ENCODE results near the gene PIAS1.

Gene PIAS1

DNA sequence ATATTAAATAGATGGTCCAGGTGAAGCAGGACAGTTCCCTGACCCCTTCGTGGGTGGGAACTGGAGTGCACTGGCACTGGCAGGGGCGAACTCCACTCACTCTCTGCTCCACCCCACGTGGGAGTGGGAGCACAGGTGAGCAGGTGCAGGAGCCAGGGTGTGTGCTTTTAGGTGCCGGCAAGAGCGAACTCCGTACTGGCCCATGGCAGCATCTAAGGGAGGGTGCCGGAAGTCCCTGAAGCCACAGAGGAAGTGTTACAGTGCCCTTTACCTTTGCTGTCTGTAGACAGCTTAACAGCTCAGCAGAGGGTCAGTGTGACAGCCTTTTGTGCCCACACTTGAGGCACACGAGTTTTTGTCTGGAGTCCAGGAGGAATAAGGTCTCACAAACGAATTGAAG is 26.7 kb upstream of the PIAS1 start:
- TF ChIP-seq, protein P1, sequence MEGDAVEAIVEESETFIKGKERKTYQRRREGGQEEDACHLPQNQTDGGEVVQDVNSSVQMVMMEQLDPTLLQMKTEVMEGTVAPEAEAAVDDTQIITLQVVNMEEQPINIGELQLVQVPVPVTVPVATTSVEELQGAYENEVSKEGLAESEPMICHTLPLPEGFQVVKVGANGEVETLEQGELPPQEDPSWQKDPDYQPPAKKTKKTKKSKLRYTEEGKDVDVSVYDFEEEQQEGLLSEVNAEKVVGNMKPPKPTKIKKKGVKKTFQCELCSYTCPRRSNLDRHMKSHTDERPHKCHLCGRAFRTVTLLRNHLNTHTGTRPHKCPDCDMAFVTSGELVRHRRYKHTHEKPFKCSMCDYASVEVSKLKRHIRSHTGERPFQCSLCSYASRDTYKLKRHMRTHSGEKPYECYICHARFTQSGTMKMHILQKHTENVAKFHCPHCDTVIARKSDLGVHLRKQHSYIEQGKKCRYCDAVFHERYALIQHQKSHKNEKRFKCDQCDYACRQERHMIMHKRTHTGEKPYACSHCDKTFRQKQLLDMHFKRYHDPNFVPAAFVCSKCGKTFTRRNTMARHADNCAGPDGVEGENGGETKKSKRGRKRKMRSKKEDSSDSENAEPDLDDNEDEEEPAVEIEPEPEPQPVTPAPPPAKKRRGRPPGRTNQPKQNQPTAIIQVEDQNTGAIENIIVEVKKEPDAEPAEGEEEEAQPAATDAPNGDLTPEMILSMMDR (conservative IDR thresholded peaks at IDR 0.05; ENCODE audit: low read length), result no peak
- DNase-seq (ENCODE audit: low read depth), result no peak
- no peak overlapping the region for H3K4me3 ChIP-seq (ENCODE audit: low read length)

DNA sequence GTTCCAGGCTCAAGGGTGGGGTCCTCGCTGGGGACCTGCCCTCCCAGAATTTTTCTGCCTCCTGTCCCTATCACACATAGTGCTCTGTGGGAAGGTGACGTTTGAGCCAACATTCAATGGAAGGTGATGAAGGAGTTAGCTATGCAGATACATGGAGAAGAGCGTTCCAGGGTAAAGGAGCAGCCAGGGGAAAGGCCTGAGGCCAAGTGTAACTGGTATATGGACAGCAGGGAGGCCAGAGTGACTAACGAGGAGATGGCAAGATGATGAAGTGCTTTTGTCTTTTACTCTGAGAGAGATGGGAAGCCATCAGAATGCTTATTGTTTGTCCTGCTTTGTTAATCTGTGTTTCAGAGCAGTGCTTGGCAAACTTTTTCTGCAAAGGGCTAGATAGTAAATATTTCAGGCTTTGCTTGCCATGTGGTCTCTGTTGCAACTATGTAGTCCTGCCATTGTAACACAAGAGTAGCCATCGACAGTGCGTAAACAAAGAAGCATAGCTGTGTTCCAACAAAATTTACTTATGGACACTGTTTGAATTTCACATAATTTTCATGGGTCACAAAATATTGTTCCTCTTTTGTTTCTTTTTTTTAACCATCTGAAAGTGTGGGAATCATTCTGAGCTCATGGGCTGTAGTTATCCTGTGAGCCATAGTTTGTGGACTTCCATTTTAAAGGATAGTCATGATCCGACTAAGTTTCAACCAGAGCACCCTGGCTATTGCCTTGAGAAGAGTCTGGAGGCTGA is 25.8 kb upstream of the PIAS1 start:
- TF ChIP-seq, protein P1 (conservative IDR thresholded peaks at IDR 0.05; ENCODE audit: low read length), result no peak
- no peak overlapping the region for H3K4me3 ChIP-seq (ENCODE audit: low read length)
- no peak for DNase-seq (ENCODE audit: low read depth)

DNA sequence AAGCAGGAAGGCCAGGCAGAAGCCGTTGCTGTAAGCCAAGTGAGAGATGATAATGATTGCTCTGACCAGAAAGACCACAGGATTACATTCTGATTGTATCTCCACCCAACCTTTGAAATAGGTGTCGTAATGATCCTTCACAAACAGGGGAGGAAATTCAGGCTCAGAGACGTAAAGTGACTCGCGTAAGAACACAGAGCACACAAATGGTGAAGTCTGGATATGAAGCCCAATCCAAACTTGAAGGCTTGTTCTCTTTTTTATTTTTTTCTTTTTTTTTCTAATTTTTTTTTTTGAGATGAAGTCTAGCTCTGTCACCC is 25.3 kb upstream of the PIAS1 start:
- TF ChIP-seq, protein P1 (conservative IDR thresholded peaks at IDR 0.05; ENCODE audit: low read length), result no peak
- no peak overlapping the region for H3K4me3 ChIP-seq (ENCODE audit: low read length)
- no peak for DNase-seq (ENCODE audit: low read depth)

DNA sequence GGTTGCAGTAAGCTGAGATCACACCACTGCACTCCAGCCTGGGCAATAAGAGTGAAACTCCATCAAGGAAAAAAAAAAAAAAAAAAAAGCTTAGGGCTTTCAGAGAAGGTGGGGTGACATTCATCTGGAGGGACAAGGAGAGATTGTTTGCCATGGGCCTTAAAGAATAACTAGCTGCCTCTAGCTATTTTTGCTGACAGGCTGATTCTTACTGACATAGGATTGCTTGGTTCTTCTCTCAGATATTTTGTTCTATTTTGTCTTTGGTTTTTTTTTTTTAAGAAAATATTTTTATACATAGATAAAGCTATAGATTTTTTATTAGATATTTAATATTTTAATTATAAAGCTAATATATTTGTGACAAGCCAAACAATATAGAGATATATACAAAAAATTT is 24.2 kb upstream of the PIAS1 start:
- DNase-seq (ENCODE audit: low read depth), result no peak
- TF ChIP-seq, protein P1 (conservative IDR thresholded peaks at IDR 0.05; ENCODE audit: low read length), result no peak

DNA sequence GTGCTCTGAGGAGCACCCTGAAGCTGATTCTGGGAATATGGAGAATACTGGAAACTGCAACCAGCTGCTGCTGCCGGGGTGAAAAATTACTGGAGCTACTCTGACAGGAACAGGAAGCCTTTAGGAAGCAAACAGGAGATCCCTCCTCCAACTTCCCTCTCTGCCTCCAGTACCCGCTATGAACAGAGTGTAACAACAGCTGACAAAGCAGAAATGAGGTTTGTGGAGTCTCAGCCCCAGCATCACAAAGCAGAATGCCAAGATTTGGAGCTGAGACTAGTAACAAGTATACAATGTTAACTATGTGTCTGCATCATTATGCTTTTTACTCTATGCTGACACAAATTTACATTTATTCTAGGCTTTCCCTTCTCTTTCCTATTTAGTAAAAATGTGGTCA is 22.7 kb upstream of the PIAS1 start:
- TF ChIP-seq, protein P1 (conservative IDR thresholded peaks at IDR 0.05; ENCODE audit: low read length), result no peak
- H3K4me3 ChIP-seq (ENCODE audit: low read length), result no peak overlapping the region
- no peak for DNase-seq (ENCODE audit: low read depth)

More for the DNA sequence above, 24.2 kb upstream of the PIAS1 start:
- no peak overlapping the region for H3K4me3 ChIP-seq (ENCODE audit: low read length)

DNA sequence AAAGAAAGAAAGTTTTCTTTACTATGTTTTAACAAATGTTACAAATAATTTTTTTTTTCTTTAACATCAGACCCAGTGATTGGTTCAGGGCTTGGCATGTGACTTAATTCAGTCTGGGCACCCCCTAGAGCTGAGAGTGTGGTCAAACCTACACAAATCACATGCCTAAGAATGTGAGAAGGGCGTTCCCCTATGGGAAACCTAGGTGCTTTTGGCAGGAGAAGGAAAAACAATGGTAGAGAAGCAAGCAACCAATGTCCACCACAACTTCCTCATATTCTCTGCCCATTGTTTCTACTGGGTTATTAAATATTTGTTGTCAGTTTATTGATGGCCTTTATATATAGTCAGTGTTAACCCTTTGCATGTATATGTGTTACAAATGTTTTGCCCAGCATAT is 21.4 kb upstream of the PIAS1 start:
- no peak for DNase-seq (ENCODE audit: low read depth)
- no peak overlapping the region for H3K4me3 ChIP-seq (ENCODE audit: low read length)
- TF ChIP-seq, protein P1 (conservative IDR thresholded peaks at IDR 0.05; ENCODE audit: low read length), result no peak

DNA sequence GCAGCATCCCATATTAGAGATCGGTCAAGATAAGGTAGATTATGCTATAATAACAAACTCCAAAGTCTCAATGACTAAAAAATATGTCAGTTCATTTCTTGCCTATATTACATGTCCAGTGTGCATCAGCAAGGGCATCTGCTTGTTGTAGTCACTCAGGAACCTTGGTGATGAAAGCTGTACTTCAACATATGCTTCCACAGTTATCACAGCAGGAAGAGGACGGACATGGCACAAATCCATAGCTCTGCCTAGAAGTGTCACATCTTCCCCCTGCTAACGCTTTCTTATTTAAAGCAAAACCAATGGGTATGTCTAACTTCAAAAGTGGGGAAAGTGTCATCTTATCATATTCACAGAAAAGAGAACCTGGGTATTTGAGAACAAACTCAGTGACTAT is 20.0 kb upstream of the PIAS1 start:
- H3K4me3 ChIP-seq (ENCODE audit: low read length), result no peak overlapping the region
- TF ChIP-seq, protein P1 (conservative IDR thresholded peaks at IDR 0.05; ENCODE audit: low read length), result no peak
- DNase-seq (ENCODE audit: low read depth), result no peak

Measured in AG10803 (cell line).